TTC549 (cell line): ENCODE data around the gene CRYGN.

Source experiments
- FAIRE-seq: peaks from 2 replicates; lab custom pipeline; 2012; peaks lifted over from hg19 to GRCh38; lab: Jason Lieb, UNC

Gene CRYGN

GRCh38 chr7:151406051-151406875, 33.7 kb downstream of the CRYGN start:
- FAIRE-seq: no peak

GRCh38 chr7:151405588-151405987, 34.4 kb downstream of the CRYGN start:
- FAIRE-seq: no peak

GRCh38 chr7:151405056-151405455, 34.9 kb downstream of the CRYGN start:
- FAIRE-seq: no peak

GRCh38 chr7:151404216-151405011, 35.5 kb downstream of the CRYGN start:
- no peak for FAIRE-seq

- FAIRE-seq: no peak
Observed at GRCh38 chr7:151403764-151404163, 36.2 kb downstream of the CRYGN start.

- no peak for FAIRE-seq
Observed at GRCh38 chr7:151402029-151402835, 37.7 kb downstream of the CRYGN start.

GRCh38 chr7:151400626-151401315, 39.2 kb downstream of the CRYGN start:
- no peak for FAIRE-seq

- FAIRE-seq: no peak
Observed at GRCh38 chr7:151399906-151400305, 40.0 kb downstream of the CRYGN start.

- FAIRE-seq: no peak
Observed at GRCh38 chr7:151399305-151399601, 40.7 kb downstream of the CRYGN start.

- no peak for FAIRE-seq
Observed at GRCh38 chr7:151398446-151399304, 41.3 kb downstream of the CRYGN start.

- no peak for FAIRE-seq
Observed at GRCh38 chr7:151397026-151397425, 42.9 kb downstream of the CRYGN start.

- FAIRE-seq: no peak
Observed at GRCh38 chr7:151396328-151396970, 43.5 kb downstream of the CRYGN start.

GRCh38 chr7:151395036-151395367, 44.9 kb downstream of the CRYGN start:
- FAIRE-seq: no peak

GRCh38 chr7:151394076-151395035, 45.6 kb downstream of the CRYGN start:
- no peak for FAIRE-seq

GRCh38 chr7:151393031-151393977, 46.6 kb downstream of the CRYGN start:
- FAIRE-seq: no peak

- no peak for FAIRE-seq
Observed at GRCh38 chr7:151392426-151392825, 47.5 kb downstream of the CRYGN start.

GRCh38 chr7:151392002-151392401, 47.9 kb downstream of the CRYGN start:
- no peak for FAIRE-seq

GRCh38 chr7:151391358-151391730, 48.6 kb downstream of the CRYGN start:
- no peak for FAIRE-seq
